H9 (cell line): ENCODE measurements around the gene CNTF. TPM values are rescaled to one million over a fixed set of nuclear protein-coding genes. Genes with fewer than 3 reads are reported as not detected.

Experiments
- DNase-seq: peaks from one replicate; pipeline ENCODE4 v3.0.0-alpha.2; 2017
- H2AFZ ChIP-seq: one replicate; pipeline ENCODE4 v1.6.1; 2013; ENCODE audit warnings: mild to moderate bottlenecking, low read length, control low read depth, moderate library complexity
- H2AK5ac ChIP-seq: 2 replicates; pipeline ENCODE4 v1.6.1; 2013; ENCODE audit warnings: low read length, control low read depth, mixed read lengths; ENCODE audit not compliant: insufficient read length
- H2BK120ac ChIP-seq: one replicate; pipeline ENCODE4 v1.6.1; 2013; ENCODE audit warnings: low read depth, mild to moderate bottlenecking, low read length, control low read depth, inconsistent platforms; ENCODE audit not compliant: poor library complexity, severe bottlenecking
- H2BK12ac ChIP-seq: 2 replicates; pipeline ENCODE4 v1.6.1; 2013; ENCODE audit warnings: low read length, control low read depth, mixed read lengths, low read depth; ENCODE audit not compliant: insufficient read length
- H2BK15ac ChIP-seq: 2 replicates; pipeline ENCODE4 v1.6.1; 2013; ENCODE audit warnings: low read depth, low read length, control low read depth
- H2BK20ac ChIP-seq: one replicate; pipeline ENCODE4 v1.6.1; 2013; ENCODE audit warnings: low read depth, mild to moderate bottlenecking, low read length, control low read depth, inconsistent platforms; ENCODE audit not compliant: poor library complexity, severe bottlenecking
- H2BK5ac ChIP-seq: 2 replicates; pipeline ENCODE4 v1.6.1; 2013; ENCODE audit warnings: low read length, control low read depth, mixed read lengths; ENCODE audit not compliant: insufficient read length
- H3K14ac ChIP-seq: 2 replicates; pipeline ENCODE4 v1.6.1; 2013; ENCODE audit warnings: low read length, control low read depth; ENCODE audit not compliant: insufficient read depth
- H3K18ac ChIP-seq: 2 replicates; pipeline ENCODE4 v1.6.1; 2013; ENCODE audit warnings: low read depth, mild to moderate bottlenecking, mixed read lengths, low read length, control low read depth; ENCODE audit not compliant: insufficient read length
- H3K23ac ChIP-seq: 2 replicates; pipeline ENCODE4 v1.6.1; 2013; ENCODE audit warnings: low read length, control low read depth, mixed read lengths, low read depth; ENCODE audit not compliant: insufficient read length
- H3K23me2 ChIP-seq: 2 replicates; pipeline ENCODE4 v1.6.1; 2013; ENCODE audit warnings: low read depth, mild to moderate bottlenecking, mixed read lengths, low read length, control low read depth; ENCODE audit not compliant: insufficient read length, poor library complexity, severe bottlenecking
- H3K27ac ChIP-seq: 2 replicates; pipeline ENCODE4 v1.5.1; 2013; ENCODE audit warnings: low read length, control low read depth, mixed read lengths, low read depth; ENCODE audit not compliant: insufficient read length
- H3K27me3 ChIP-seq: 2 replicates; pipeline ENCODE4 v1.6.1; 2013; ENCODE audit warnings: low read length, control low read depth, inconsistent platforms; ENCODE audit not compliant: insufficient read depth
- H3K4ac ChIP-seq: 2 replicates; pipeline ENCODE4 v1.6.1; 2013; ENCODE audit warnings: low read depth, mild to moderate bottlenecking, control low read depth, inconsistent platforms, low read length, moderate library complexity
- H3K4me1 ChIP-seq: 2 replicates; pipeline ENCODE4 v1.6.1; 2013; ENCODE audit warnings: low read length, control low read depth, inconsistent platforms; ENCODE audit not compliant: insufficient read depth
- H3K4me2 ChIP-seq: 2 replicates; pipeline ENCODE4 v1.6.1; 2013; ENCODE audit warnings: low read length, control low read depth, mixed read lengths; ENCODE audit not compliant: insufficient read length, insufficient read depth
- H3K56ac ChIP-seq: 2 replicates; pipeline ENCODE4 v1.6.1; 2013; ENCODE audit warnings: low read depth, mild to moderate bottlenecking, mixed read lengths, low read length, control low read depth; ENCODE audit not compliant: insufficient read length
- H3K79me1 ChIP-seq: 2 replicates; pipeline ENCODE4 v1.6.1; 2013; ENCODE audit warnings: low read depth, mild to moderate bottlenecking, moderate library complexity, low read length, control low read depth, inconsistent platforms; ENCODE audit not compliant: insufficient read depth, poor library complexity, severe bottlenecking
- H3K79me2 ChIP-seq: 2 replicates; pipeline ENCODE4 v1.6.1; 2013; ENCODE audit warnings: low read length, control low read depth, inconsistent platforms; ENCODE audit not compliant: insufficient read depth
- H3K9ac ChIP-seq: 2 replicates; pipeline ENCODE4 v1.6.1; 2013; ENCODE audit warnings: low read length, control low read depth, mixed read lengths; ENCODE audit not compliant: insufficient read length; ENCODE audit errors: extremely low read depth
- H3K9me3 ChIP-seq: one replicate; pipeline ENCODE4 v1.6.1; 2013; ENCODE audit warnings: low read depth, low read length, inconsistent platforms; ENCODE audit not compliant: control insufficient read depth
- H3T11ph ChIP-seq: one replicate; pipeline ENCODE4 v1.6.1; 2013; ENCODE audit warnings: mild to moderate bottlenecking, low read length, control low read depth, inconsistent platforms
- H4K20me1 ChIP-seq: one replicate; pipeline ENCODE4 v1.6.1; 2013; ENCODE audit not compliant: control insufficient read depth, insufficient read length, insufficient read depth
- H4K5ac ChIP-seq: 2 replicates; pipeline ENCODE4 v1.6.1; 2013; ENCODE audit warnings: low read depth, mild to moderate bottlenecking, mixed read lengths, low read length, control low read depth; ENCODE audit not compliant: insufficient read length
- H4K8ac ChIP-seq: replicated peaks from 2 replicates; pipeline ENCODE4 v1.6.1; 2013; ENCODE audit warnings: low read length, control low read depth, mixed read lengths, low read depth; ENCODE audit not compliant: insufficient read length
- H4K91ac ChIP-seq: 2 replicates; pipeline ENCODE4 v1.6.1; 2013; ENCODE audit warnings: low read depth, mild to moderate bottlenecking, moderate library complexity, mixed read lengths, low read length, control low read depth; ENCODE audit not compliant: insufficient read length
- H3K27ac Mint-ChIP-seq, 3 experiments: 2 replicates in 2 of 3; 3 replicates in 1 of 3; pipeline ENCODE4 v1.8.0; 2020 to 2021; ENCODE audit warnings: mixed read lengths in 3 of 3, mild to moderate bottlenecking in 1 of 3, moderate library complexity in 1 of 3
- H3K27me3 Mint-ChIP-seq: 2 replicates; pipeline ENCODE4 v1.8.0; 2021; ENCODE audit warnings: low read depth, mild to moderate bottlenecking, moderate library complexity, mixed read lengths
- H3K36me3 Mint-ChIP-seq, 3 experiments: 2 replicates in 2 of 3; 3 replicates in 1 of 3; pipeline ENCODE4 v1.8.0; 2020 to 2021; ENCODE audit warnings: low read depth in 3 of 3, mixed read lengths in 3 of 3; ENCODE audit not compliant: insufficient read depth in 1 of 3
- H3K4me1 Mint-ChIP-seq, 2 experiments: 2 replicates each; pipeline ENCODE4 v1.8.0; 2020; ENCODE audit warnings: mixed read lengths in 2 of 2
- H3K4me3 Mint-ChIP-seq, 2 experiments: 2 replicates in 1 of 2; 3 replicates in 1 of 2; pipeline ENCODE4 v1.8.0; 2020 to 2021; ENCODE audit warnings: mild to moderate bottlenecking in 2 of 2, mixed read lengths in 2 of 2, moderate library complexity in 1 of 2
- H3K9me3 Mint-ChIP-seq, 2 experiments: 2 replicates in 1 of 2; 3 replicates in 1 of 2; pipeline ENCODE4 v1.8.0; 2020; ENCODE audit warnings: mild to moderate bottlenecking in 2 of 2, mixed read lengths in 2 of 2, moderate library complexity in 1 of 2
- WGBS: extraction: QIAGEN DNeasy Blood & Tissue Kit; methylation state at CpG from one replicate; pipeline ENCODE4 v1.1.7; 2013; ENCODE audit warnings: missing lambda C conversion rate, low lambda C conversion rate, mixed read lengths; ENCODE audit not compliant: insufficient read length; ENCODE audit errors: extremely low coverage; 5-methylcytosine and 5-hydroxymethylcytosine counted together
- total RNA-seq: library from RNA; stranded (reverse); gene quantifications from 2 replicates; pipeline ENCODE4 v1.2.1, GENCODE V29; 2021
- TF ChIP-seq, protein P1 (sequence below): fragments of 200-600 bp; sonication (generic); conservative IDR thresholded peaks from 3 replicates; pipeline ENCODE4 v1.8.0; 2021; ENCODE audit warnings: antibody characterized with exemption, mild to moderate bottlenecking

Gene CNTF
- total RNA-seq, 1 experiment from 2014 or later, result 3.5 TPM

DNA sequence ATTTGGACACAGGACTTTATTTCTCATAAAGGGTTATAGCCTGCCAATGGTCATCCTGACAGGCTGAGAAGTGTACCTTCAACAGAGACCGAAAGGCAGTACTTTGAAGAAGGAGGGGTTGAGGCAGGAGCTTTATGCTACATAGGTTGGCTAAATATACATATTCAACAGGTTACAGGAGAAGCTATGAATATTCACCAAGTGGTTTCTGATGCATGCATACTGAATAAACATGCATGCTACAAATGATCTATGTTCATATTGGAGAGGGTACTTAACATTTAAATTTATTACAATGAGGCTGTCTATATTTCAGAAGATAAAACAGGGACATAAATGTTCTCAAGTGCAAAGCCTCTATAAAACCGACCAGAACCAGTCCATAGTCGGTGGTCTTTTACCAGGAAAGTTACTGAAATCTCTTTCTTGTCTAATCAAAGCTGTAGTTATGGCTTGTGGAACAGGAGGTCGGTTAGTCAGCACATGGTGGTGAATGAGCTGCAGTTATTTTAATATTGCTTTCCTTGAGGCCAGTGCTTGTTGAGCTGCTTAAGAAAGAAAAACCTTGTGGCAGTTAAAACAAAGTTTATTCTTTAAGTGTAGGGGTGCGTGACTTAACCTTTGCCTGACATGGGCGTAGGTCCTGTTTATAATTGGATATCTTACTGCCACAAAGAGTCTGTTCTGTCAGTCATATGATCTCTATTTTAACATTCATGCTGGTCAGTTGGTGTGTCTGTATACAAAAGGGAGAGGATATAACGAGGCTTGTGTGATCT, 19.5 kb downstream of the CNTF start:
- no peak overlapping the region for H4K8ac ChIP-seq
- H2BK15ac ChIP-seq, result no peak overlapping the region
- no peak overlapping the region for H3K27ac ChIP-seq
- H2AFZ ChIP-seq, result no peak overlapping the region
- no peak overlapping the region for H2BK120ac ChIP-seq
- peaks cover 20% of the 10 kb centered on the region for H3K9me3 ChIP-seq
- H3K36me3 Mint-ChIP-seq, result peaks cover 7 to 10% (median 7%) of the 10 kb centered on the region in 3 experiments; a peak in 5 of 7 replicates
- H3T11ph ChIP-seq, result no peak overlapping the region
- H4K5ac ChIP-seq, result no peak overlapping the region
- no peak overlapping the region for H3K9ac ChIP-seq
- H3K27me3 ChIP-seq, result no peaks in the 10 kb centered on the region
- H3K14ac ChIP-seq, result no peak overlapping the region
- H2AK5ac ChIP-seq, result no peak overlapping the region
- H3K79me1 ChIP-seq, result no peaks in the 10 kb centered on the region
- no peak overlapping the region for H2BK12ac ChIP-seq
- H3K23ac ChIP-seq, result no peak overlapping the region
- 0 out of 4 replicates have a peak, but pooled peaks cover 0 to under 1% of the 10 kb centered on the region in 2 experiments for H3K4me1 Mint-ChIP-seq
- WGBS, result no CpG with 5 or more reads among the region's 7 CpGs
- no peak overlapping the region for H3K4ac ChIP-seq
- no peak overlapping the region for H4K91ac ChIP-seq
- H3K4me1 ChIP-seq, result no peaks in the 10 kb centered on the region
- H2BK5ac ChIP-seq, result no peak overlapping the region
- TF ChIP-seq, protein P1, sequence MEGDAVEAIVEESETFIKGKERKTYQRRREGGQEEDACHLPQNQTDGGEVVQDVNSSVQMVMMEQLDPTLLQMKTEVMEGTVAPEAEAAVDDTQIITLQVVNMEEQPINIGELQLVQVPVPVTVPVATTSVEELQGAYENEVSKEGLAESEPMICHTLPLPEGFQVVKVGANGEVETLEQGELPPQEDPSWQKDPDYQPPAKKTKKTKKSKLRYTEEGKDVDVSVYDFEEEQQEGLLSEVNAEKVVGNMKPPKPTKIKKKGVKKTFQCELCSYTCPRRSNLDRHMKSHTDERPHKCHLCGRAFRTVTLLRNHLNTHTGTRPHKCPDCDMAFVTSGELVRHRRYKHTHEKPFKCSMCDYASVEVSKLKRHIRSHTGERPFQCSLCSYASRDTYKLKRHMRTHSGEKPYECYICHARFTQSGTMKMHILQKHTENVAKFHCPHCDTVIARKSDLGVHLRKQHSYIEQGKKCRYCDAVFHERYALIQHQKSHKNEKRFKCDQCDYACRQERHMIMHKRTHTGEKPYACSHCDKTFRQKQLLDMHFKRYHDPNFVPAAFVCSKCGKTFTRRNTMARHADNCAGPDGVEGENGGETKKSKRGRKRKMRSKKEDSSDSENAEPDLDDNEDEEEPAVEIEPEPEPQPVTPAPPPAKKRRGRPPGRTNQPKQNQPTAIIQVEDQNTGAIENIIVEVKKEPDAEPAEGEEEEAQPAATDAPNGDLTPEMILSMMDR, result no peak
- H2BK20ac ChIP-seq, result no peak overlapping the region
- no peaks in the 10 kb centered on the region for H3K23me2 ChIP-seq
- H3K56ac ChIP-seq, result no peak overlapping the region
- peaks cover 2% of the 10 kb centered on the region for H3K27me3 Mint-ChIP-seq
- H3K27ac Mint-ChIP-seq, result no peak overlapping the region; a peak in 1 of 7 replicates
- peaks cover 20 to 24% of the 10 kb centered on the region in 2 experiments for H3K9me3 Mint-ChIP-seq
- DNase-seq, result no peak
- H3K79me2 ChIP-seq, result no peaks in the 10 kb centered on the region
- no peak overlapping the region for H3K18ac ChIP-seq
- H4K20me1 ChIP-seq, result no peaks in the 10 kb centered on the region
- H3K4me2 ChIP-seq, result no peak overlapping the region
- H3K4me3 Mint-ChIP-seq, result no peak overlapping the region
